Ishikawa (cell line): Measurements from ENCODE around the gene MT1M.

Experiments
- CEBPB ChIP-seq: IDR thresholded peaks from 2 replicates; pipeline ENCODE4 v1.6.1; 2012
- CREB1 ChIP-seq: IDR thresholded peaks from 2 replicates; pipeline ENCODE4 v1.6.1; 2012; ENCODE audit warnings: low read depth
- EGR1 ChIP-seq: IDR thresholded peaks from 2 replicates; pipeline ENCODE4 v1.6.1; 2012
- EP300 ChIP-seq: IDR thresholded peaks from 2 replicates; pipeline ENCODE4 v1.6.1; 2012; ENCODE audit warnings: borderline replicate concordance
- FOXM1 ChIP-seq: IDR thresholded peaks from 2 replicates; pipeline ENCODE4 v1.6.1; 2012; ENCODE audit warnings: low read depth, borderline replicate concordance
- MAX ChIP-seq: IDR thresholded peaks from 2 replicates; pipeline ENCODE4 v1.6.1; 2012
- NFIC ChIP-seq: IDR thresholded peaks from 2 replicates; pipeline ENCODE4 v1.6.1; 2012
- RAD21 ChIP-seq: IDR thresholded peaks from 2 replicates; pipeline ENCODE4 v1.6.1; 2012; ENCODE audit warnings: low read depth
- REST ChIP-seq: IDR thresholded peaks from 2 replicates; pipeline ENCODE4 v1.6.1; 2012; ENCODE audit warnings: low read depth, mild to moderate bottlenecking
- TAF1 ChIP-seq: IDR thresholded peaks from 2 replicates; pipeline ENCODE4 v1.6.1; 2012; ENCODE audit warnings: low read depth, mild to moderate bottlenecking
- TCF12 ChIP-seq: IDR thresholded peaks from 2 replicates; pipeline ENCODE4 v1.6.1; 2012; ENCODE audit warnings: low read depth
- TEAD4 ChIP-seq: IDR thresholded peaks from 2 replicates; pipeline ENCODE4 v1.6.1; 2012
- USF1 ChIP-seq: IDR thresholded peaks from 2 replicates; pipeline ENCODE4 v1.6.1; 2012
- YY1 ChIP-seq: IDR thresholded peaks from 2 replicates; pipeline ENCODE4 v1.6.1; 2012; ENCODE audit warnings: low read depth
- ZBTB7A ChIP-seq: IDR thresholded peaks from 2 replicates; pipeline ENCODE4 v1.6.1; 2012; ENCODE audit warnings: low read depth

MT1M gene

GRCh38 chr16:56664506-56664905, 32.0 kb downstream of the MT1M start:
- TF ChIP-seq MAX (no peak), TEAD4 (no peak), TCF12 (no peak), CREB1 (no peak)

GRCh38 chr16:56667581-56668571, 35.4 kb downstream of the MT1M start, which contains the start of gene MT1G:
Gene MT1G, minus strand, starts transcription at chr16:56668065. Its CDS starts 72 bp downstream, at chr16:56667993.
- no peak for TF ChIP-seq TCF12

- no peak for TF ChIP-seq TAF1
- TF ChIP-seq CEBPB = no peak
- no peak for TF ChIP-seq YY1
- TF ChIP-seq FOXM1 = no peak
- no peak for TF ChIP-seq TEAD4
- TF ChIP-seq CREB1 = no peak
- no peak for TF ChIP-seq USF1
- no peak for TF ChIP-seq EGR1
- no peak for TF ChIP-seq ZBTB7A
- no peak for TF ChIP-seq NFIC
- no peak for TF ChIP-seq TCF12
- no peak for TF ChIP-seq MAX
- no peak for TF ChIP-seq REST
- no peak for TF ChIP-seq EP300
- no peak for TF ChIP-seq RAD21
These were observed 36.8 kb downstream of the MT1M start, which contains the start of gene MT1H for GRCh38 chr16:56669005-56669839. Gene MT1H, plus strand, starts transcription at chr16:56669814. Its CDS starts 71 bp downstream, at chr16:56669885.

- TF ChIP-seq EGR1 (no peak), NFIC (no peak), MAX (no peak), EP300 (no peak)
These were observed 37.6 kb downstream of the MT1M start for GRCh38 chr16:56669840-56670619.

GRCh38 chr16:56670620-56670934, 38.1 kb downstream of the MT1M start:
- no peak for TF ChIP-seq CREB1
- no peak for TF ChIP-seq FOXM1
- no peak for TF ChIP-seq MAX
- TF ChIP-seq CEBPB = no peak
- no peak for TF ChIP-seq ZBTB7A
- TF ChIP-seq EP300 = no peak
- TF ChIP-seq REST = no peak
- TF ChIP-seq USF1 = no peak
- no peak for TF ChIP-seq RAD21
- TF ChIP-seq NFIC = no peak
- no peak for TF ChIP-seq TCF12
- TF ChIP-seq EGR1 = no peak
- no peak for TF ChIP-seq TEAD4
- no peak for TF ChIP-seq TAF1
- TF ChIP-seq YY1 = no peak
